GM19395 (cell line): ENCODE measurements around the gene BUB1B.

ENCODE experiments used
- ATAC-seq: cut with Tn5 transposase; IDR thresholded peaks from one replicate; pipeline ENCODE4 v1.9.1; 2021; ENCODE audit warnings: mild to moderate bottlenecking, moderate library complexity; ENCODE audit not compliant: unreplicated experiment

The BUB1B gene

GRCh38 chr15:40252438-40253166, 91.7 kb downstream of the BUB1B start:
- ATAC-seq: no peak

- ATAC-seq: no peak
These were observed 92.4 kb downstream of the BUB1B start for GRCh38 chr15:40253167-40253790.

- no peak for ATAC-seq
These were observed 93.6 kb downstream of the BUB1B start for GRCh38 chr15:40254452-40254851.

GRCh38 chr15:40255033-40255432, 94.2 kb downstream of the BUB1B start:
- no peak for ATAC-seq

- ATAC-seq: no peak
These were observed 95.9 kb downstream of the BUB1B start for GRCh38 chr15:40256638-40257235.

- ATAC-seq: no peak
These were observed 97.0 kb downstream of the BUB1B start for GRCh38 chr15:40257656-40258450.

GRCh38 chr15:40258544-40258943, 97.7 kb downstream of the BUB1B start:
- no peak for ATAC-seq

- no peak for ATAC-seq
These were observed 98.2 kb downstream of the BUB1B start for GRCh38 chr15:40259021-40259420.

GRCh38 chr15:40263024-40263754, 102.3 kb downstream of the BUB1B start:
- ATAC-seq: no peak

- ATAC-seq: no peak
These were observed 103.7 kb downstream of the BUB1B start for GRCh38 chr15:40264321-40265153.

- no peak for ATAC-seq
These were observed 104.5 kb downstream of the BUB1B start for GRCh38 chr15:40265355-40265754.

GRCh38 chr15:40265875-40266274, 105.0 kb downstream of the BUB1B start:
- no peak for ATAC-seq

GRCh38 chr15:40266828-40267304, 106.0 kb downstream of the BUB1B start:
- ATAC-seq: no peak

- no peak for ATAC-seq
These were observed 106.8 kb downstream of the BUB1B start for GRCh38 chr15:40267670-40268069.

GRCh38 chr15:40269604-40270003, 108.7 kb downstream of the BUB1B start:
- no peak for ATAC-seq

- no peak for ATAC-seq
These were observed 109.6 kb downstream of the BUB1B start for GRCh38 chr15:40270246-40270995.
